ENCODE data around the gene METTL6. TPM values are rescaled to one million over a fixed set of nuclear protein-coding genes. Genes with fewer than 3 reads are reported as not detected.
A peak's percentile ranks its signal among the peaks of the same experiment; 100 is the strongest.

The METTL6 gene
- total and polyA plus RNA-seq, 11 donors = 5.7 to 15.6 (median 10.5) TPM

DNA sequence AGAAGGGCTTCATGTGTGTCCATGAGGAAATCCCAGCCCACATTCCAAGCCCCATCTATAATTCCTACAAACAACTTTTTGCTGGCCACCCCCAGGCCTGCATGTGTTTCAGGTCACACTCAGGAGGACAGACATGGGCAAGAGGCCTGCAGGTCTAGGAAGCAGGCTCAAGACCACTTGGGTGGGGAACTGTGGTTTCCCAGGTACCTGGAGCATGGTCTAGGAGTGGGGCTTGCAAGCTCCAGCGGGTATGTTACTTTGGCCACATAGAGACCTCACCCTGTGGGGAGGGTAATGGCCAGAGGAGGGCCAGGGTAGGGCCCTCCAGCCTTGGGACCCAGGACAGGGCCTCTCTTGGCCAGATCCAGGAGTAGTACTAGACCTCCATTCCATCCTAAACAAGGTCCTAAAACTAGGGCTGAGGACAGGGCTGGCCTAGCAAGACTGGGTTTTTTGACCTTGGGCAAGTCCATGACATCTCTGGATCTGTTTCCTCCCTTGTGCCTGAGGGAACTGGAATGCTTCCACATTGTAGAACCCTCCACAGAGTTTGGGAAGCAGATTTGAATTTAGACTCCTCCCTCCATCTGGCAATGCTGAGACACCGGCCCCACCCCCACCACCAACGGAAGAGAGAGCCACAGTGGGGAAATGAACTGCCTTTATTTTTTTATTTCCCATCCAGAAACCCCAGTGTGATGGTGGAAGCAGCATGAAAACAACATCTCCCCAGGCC, 22.3 kb upstream of the METTL6 start:
- DNase-seq (no peak), ATAC-seq (no peak)
- Histone ChIP-seq H3K27ac (no peak overlapping the region), H3K9me3 (no peaks in the 10 kb centered on the region), H3K27me3 (no peaks in the 10 kb centered on the region), H3K4me1 (no peaks in the 10 kb centered on the region), H3K4me3 (no peak overlapping the region), H3K36me3 (peaks cover 0 to 11% (median 3%) of the 10 kb centered on the region in 9 donors)
- intact Hi-C loops (cut with DNase I) = no loop called here
- no peak for TF ChIP-seq POLR2A (IDR thresholded peaks at IDR 0.05)
- TF ChIP-seq, protein P1, sequence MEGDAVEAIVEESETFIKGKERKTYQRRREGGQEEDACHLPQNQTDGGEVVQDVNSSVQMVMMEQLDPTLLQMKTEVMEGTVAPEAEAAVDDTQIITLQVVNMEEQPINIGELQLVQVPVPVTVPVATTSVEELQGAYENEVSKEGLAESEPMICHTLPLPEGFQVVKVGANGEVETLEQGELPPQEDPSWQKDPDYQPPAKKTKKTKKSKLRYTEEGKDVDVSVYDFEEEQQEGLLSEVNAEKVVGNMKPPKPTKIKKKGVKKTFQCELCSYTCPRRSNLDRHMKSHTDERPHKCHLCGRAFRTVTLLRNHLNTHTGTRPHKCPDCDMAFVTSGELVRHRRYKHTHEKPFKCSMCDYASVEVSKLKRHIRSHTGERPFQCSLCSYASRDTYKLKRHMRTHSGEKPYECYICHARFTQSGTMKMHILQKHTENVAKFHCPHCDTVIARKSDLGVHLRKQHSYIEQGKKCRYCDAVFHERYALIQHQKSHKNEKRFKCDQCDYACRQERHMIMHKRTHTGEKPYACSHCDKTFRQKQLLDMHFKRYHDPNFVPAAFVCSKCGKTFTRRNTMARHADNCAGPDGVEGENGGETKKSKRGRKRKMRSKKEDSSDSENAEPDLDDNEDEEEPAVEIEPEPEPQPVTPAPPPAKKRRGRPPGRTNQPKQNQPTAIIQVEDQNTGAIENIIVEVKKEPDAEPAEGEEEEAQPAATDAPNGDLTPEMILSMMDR (IDR thresholded peaks at IDR 0.05) = no peak
- 73 to 95% (median 91%) methylated on average over 2 to 3 of the region's 3 CpGs for WGBS, 4 donors

DNA sequence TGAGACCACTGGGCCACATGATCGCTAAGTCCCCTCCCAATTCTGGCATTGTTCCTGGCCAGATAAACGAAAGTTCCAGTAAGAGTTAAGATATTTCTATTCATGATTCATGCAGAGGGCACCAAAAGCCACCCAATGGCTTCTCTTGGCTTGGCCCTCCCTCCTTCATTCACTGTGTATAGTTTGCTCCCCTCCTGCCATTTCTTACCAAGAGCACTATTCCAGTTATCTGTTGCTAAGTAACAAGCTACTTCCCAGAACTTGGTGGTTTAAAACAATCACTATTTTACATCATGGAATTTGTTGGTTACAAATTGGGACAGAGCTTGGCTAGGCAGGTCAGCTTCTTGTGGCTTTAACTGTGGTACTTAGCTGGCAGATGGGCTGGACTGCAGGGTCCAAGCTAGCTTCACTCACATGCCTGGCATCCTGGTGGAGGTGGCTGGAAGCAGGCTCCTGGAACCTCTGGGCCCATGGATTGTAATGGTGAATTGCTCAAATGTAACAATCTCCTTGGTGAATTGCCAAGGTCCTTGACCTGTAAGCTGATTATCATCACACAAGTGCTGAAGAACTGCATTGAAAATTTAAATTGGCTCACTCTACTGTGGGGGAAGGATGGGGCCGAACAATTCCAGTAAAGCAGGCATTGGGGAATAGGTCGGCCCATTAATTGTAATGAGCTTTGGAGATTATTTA, 16.6 kb upstream of the METTL6 start:
- H3K4me3 ChIP-seq = no peak overlapping the region
- TF ChIP-seq, protein P1 (IDR thresholded peaks at IDR 0.05) = no peak
- TF ChIP-seq POLR2A (IDR thresholded peaks at IDR 0.05) = no peak
- ATAC-seq = no peak

DNA sequence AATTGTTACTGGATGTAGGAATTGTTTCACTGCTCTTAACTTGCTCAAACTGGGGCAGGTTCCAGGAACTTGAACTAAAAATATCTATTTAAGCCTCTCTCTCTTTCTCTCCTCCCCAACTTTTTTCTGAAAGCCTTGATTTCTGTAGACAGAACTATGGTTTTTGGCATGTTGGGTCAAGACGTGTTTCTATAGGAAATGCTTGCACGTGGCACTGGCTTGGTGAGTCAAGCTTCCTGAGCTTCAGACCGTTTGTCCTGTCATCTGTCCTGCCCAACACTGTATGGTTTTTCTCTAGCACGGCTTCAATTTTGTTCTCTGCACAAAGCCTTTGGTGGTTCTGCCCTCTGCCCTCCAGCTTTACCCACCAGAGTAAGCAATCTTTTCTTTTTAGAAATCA, 13.5 kb upstream of the METTL6 start:
- peaks cover 9 to 78% (median 68%) of the 10 kb centered on the region in 9 donors for H3K36me3 ChIP-seq
- DNase-seq (no peak), ATAC-seq (no peak)
- intact Hi-C loops (cut with DNase I) = no loop called here
- H3K4me1 ChIP-seq = peaks cover 0 to 28% (median 4%) of the 10 kb centered on the region in 12 donors
- H3K27ac ChIP-seq = peak overlapping the region in 3 of 12 donors; percentile 9 to 48 (median 29)
- TF ChIP-seq, protein P1 (IDR thresholded peaks at IDR 0.05) = no peak
- no peak for TF ChIP-seq POLR2A (IDR thresholded peaks at IDR 0.05)
- H3K4me3 ChIP-seq = no peak overlapping the region
- 60 to 71% (median 66%) methylated on average over 4 of the region's 4 CpGs for WGBS, 4 donors
- H3K9me3 ChIP-seq = no peaks in the 10 kb centered on the region
- H3K27me3 ChIP-seq = no peaks in the 10 kb centered on the region

More for the DNA sequence above, 16.6 kb upstream of the METTL6 start:
- Histone ChIP-seq H3K4me1 (peaks cover 0 to 21% (median 4%) of the 10 kb centered on the region in 12 donors), H3K27ac (no peak overlapping the region), H3K36me3 (peaks cover 0 to 48% (median 38%) of the 10 kb centered on the region in 9 donors), H3K9me3 (no peaks in the 10 kb centered on the region), H3K27me3 (no peaks in the 10 kb centered on the region)
- DNase-seq = no peak
- 71 to 82% (median 79%) methylated on average over 4 of the region's 4 CpGs for WGBS, 4 donors
- intact Hi-C loops (cut with DNase I) = no loop called here

DNA sequence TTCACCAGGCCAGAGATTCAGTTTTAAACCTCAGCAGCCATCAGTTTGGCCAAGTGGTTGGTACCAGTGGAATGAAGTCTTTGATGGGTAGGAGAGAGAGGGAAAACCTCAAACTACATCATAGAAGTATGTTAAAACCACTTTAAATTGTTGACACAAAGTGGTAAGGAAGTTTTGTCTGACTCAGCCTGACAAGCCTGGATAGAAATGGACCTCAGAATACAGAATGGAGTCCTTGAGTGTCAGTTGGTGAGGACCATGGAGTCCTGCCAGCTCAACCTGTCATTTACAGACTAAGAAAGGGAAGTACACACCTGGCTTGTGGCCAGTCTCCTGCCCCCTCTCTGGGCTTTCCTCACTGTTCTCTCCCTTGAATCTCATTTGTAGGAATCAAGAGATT, 12.1 kb upstream of the METTL6 start:
- Histone ChIP-seq H3K4me1 (peaks cover 0 to 28% (median 4%) of the 10 kb centered on the region in 12 donors), H3K36me3 (peaks cover 12 to 93% (median 83%) of the 10 kb centered on the region in 9 donors), H3K9me3 (no peaks in the 10 kb centered on the region), H3K27me3 (no peaks in the 10 kb centered on the region), H3K27ac (no peak overlapping the region), H3K4me3 (no peak overlapping the region)
- intact Hi-C loops (cut with DNase I) = no loop called here
- no peak for ATAC-seq
- no peak for DNase-seq
- TF ChIP-seq POLR2A (IDR thresholded peaks at IDR 0.05) = no peak
- TF ChIP-seq, protein P1 (IDR thresholded peaks at IDR 0.05) = no peak

All from heart left ventricle (tissue), 16 donors.